Right lobe of liver (tissue), 6 donors: ENCODE results near the gene INPP5A. TPM values are rescaled to one million over a fixed set of nuclear protein-coding genes. Genes with fewer than 3 reads are reported as not detected.

Source experiments
- ATAC-seq, 4 donors: fragments of 200-7000 bp; cut with Tn5 transposase; one replicate each; pipeline ENCODE4 v1.9.1; 2020; ENCODE audit warnings: mild to moderate bottlenecking in 4 of 4, moderate library complexity in 4 of 4
- DNase-seq, 3 donors: peaks; one replicate each; pipeline ENCODE4 v3.0.0-alpha.2; 2020
- H3K27ac ChIP-seq, 3 donors: fragments of 200-600 bp; one replicate each; pipeline ENCODE4 v1.8.0; 2022
- H3K27me3 ChIP-seq, 2 donors: fragments of 200-600 bp; one replicate each; pipeline ENCODE4 v1.8.0; 2022
- H3K36me3 ChIP-seq, 4 donors: fragments of 200-600 bp; sonication (generic) in 1 of 4; one replicate each; pipeline versions ENCODE4 v1.5.1 to v1.8.0; 2017 to 2022; ENCODE audit warnings: control low read depth in 1 of 4
- H3K4me1 ChIP-seq, 4 donors: fragments of 200-600 bp; sonication (generic) in 1 of 4; one replicate each; pipeline versions ENCODE4 v1.5.1 to v1.8.0; 2017 to 2022; ENCODE audit warnings: control low read depth in 1 of 4
- H3K4me3 ChIP-seq, 3 donors: fragments of 200-600 bp; one replicate each; pipeline ENCODE4 v1.8.0; 2022
- H3K9me3 ChIP-seq, 4 donors: fragments of 200-600 bp; sonication (generic) in 1 of 4; one replicate each; pipeline versions ENCODE4 v1.5.1 to v1.8.0; 2017 to 2022; ENCODE audit warnings: control low read depth in 1 of 4
- POLR2A ChIP-seq: fragments of 450-650 bp; IDR thresholded peaks from one replicate; pipeline ENCODE4 v1.6.1; 2017; ENCODE audit warnings: antibody characterized with exemption, mild to moderate bottlenecking
- WGBS: methylation state at CpG from one replicate; pipeline ENCODE4 v1.1.6; 2018; ENCODE audit warnings: low coverage, low lambda C conversion rate; ENCODE audit not compliant: insufficient coverage; ENCODE audit errors: missing lambda C conversion rate; 5-methylcytosine and 5-hydroxymethylcytosine counted together
- intact Hi-C, 2 donors: fragments of 100-400 bp; cut with DNase I; formaldehyde crosslinking; loops; one replicate each; pipeline versions ENCODE4 v1.11.2 to v1.14.1; 2022
- total RNA-seq, 6 experiments: library from RNA; depleted of rRNA in 2 of 6; stranded (reverse); fragments of >200 nt in 2 of 6; fragmentation: NEBNext Ultra II Directional in 3 of 6; extraction: Animal tissue kit (Norgen Biotek cat#: 25700) in 3 of 6; gene quantifications; one replicate each; pipeline versions ENCODE4 v1.1.0 to v1.2.4, GENCODE V29; 2016 to 2023
- TF ChIP-seq, protein P1 (sequence below), 4 donors: fragments of 200-600 bp in 3 of 4; fragments of 450-650 bp in 1 of 4; IDR thresholded peaks; one replicate each; pipeline versions ENCODE4 v1.5.1 to v1.8.0; 2016 to 2022; ENCODE audit warnings: antibody characterized with exemption in 4 of 4, mild to moderate bottlenecking in 2 of 4
- donor health status: DM: no; HTN: yes; CAD: no.
- donor health status: DM: no; HTN: no; CAD: no.
- donor health status: DM: no; HTN: no; CAD: no.
- donor health status: DM: no; HTN: yes; CAD: no.
- donor health status: DM: no; HTN: yes; CAD: no.

INPP5A gene
- total RNA-seq, 6 experiments from 2014 or later = 12.5 to 24.6 (median 16.9) TPM

DNA sequence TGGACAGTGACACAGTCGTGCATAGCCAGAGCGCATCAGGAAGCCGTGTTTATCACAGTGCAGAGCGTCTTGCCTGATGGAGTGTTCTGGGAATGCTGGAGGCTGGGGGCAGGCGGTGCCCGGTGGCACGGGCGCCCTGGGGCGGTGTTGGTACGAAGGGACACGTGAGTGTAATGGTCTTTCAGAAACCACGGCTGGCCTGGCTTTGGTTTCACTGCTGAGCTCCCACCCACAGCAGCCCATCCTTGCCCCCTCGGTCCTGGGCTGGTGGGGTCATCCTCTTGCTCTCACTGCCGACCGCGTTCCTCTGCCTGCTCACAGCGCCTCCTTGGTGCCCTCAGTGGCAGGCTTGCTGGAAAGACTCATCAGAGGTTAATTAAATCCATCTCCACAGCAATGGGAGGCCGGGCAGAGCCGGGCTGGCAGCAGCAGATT, 197.8 kb downstream of the INPP5A start:
- DNase-seq (no peak), ATAC-seq (no peak)
- Histone ChIP-seq H3K36me3 (no peaks in the 10 kb centered on the region), H3K27me3 (no peaks in the 10 kb centered on the region), H3K4me3 (no peak overlapping the region), H3K9me3 (no peaks in the 10 kb centered on the region), H3K27ac (no peak overlapping the region), H3K4me1 (no peaks in the 10 kb centered on the region)
- 71% methylated on average over 4 of the region's 19 CpGs for WGBS
- intact Hi-C loops = no loop called here
- TF ChIP-seq POLR2A = no peak
- TF ChIP-seq, protein P1, sequence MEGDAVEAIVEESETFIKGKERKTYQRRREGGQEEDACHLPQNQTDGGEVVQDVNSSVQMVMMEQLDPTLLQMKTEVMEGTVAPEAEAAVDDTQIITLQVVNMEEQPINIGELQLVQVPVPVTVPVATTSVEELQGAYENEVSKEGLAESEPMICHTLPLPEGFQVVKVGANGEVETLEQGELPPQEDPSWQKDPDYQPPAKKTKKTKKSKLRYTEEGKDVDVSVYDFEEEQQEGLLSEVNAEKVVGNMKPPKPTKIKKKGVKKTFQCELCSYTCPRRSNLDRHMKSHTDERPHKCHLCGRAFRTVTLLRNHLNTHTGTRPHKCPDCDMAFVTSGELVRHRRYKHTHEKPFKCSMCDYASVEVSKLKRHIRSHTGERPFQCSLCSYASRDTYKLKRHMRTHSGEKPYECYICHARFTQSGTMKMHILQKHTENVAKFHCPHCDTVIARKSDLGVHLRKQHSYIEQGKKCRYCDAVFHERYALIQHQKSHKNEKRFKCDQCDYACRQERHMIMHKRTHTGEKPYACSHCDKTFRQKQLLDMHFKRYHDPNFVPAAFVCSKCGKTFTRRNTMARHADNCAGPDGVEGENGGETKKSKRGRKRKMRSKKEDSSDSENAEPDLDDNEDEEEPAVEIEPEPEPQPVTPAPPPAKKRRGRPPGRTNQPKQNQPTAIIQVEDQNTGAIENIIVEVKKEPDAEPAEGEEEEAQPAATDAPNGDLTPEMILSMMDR (IDR thresholded peaks at IDR 0.05) = no peak

DNA sequence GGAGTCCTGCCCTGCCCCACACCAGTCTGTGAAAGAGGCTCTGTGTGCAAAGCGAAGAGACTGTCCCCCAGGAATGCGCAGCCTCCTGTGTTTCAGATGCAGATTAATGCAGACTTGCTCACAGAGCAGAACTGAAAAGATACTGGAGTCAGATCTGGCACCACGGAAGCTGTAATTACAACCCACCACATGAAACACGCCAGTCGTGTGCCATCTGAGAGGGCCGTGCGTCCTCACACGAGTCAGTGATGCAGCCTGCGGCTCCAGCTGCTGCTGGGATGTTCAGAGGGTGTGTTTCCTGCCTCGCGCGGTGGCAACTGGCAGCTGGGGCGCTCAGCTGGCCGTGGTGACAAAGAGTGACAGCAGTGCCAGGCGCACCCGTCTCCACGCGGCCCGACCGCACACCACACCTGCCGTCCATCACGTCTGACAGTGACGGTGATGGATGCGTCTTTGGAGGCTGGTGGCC, 198.4 kb downstream of the INPP5A start:
- no peaks in the 10 kb centered on the region for H3K27me3 ChIP-seq
- H3K36me3 ChIP-seq = no peaks in the 10 kb centered on the region
- TF ChIP-seq POLR2A = no peak
- TF ChIP-seq, protein P1 (IDR thresholded peaks at IDR 0.05) = no peak
- no peak overlapping the region for H3K27ac ChIP-seq
- H3K9me3 ChIP-seq = no peaks in the 10 kb centered on the region
- intact Hi-C loops = no loop called here
- WGBS = no CpG with 5 or more reads among the region's 24 CpGs
- H3K4me1 ChIP-seq = no peaks in the 10 kb centered on the region
- ATAC-seq (no peak), DNase-seq (no peak)
- no peak overlapping the region for H3K4me3 ChIP-seq

DNA sequence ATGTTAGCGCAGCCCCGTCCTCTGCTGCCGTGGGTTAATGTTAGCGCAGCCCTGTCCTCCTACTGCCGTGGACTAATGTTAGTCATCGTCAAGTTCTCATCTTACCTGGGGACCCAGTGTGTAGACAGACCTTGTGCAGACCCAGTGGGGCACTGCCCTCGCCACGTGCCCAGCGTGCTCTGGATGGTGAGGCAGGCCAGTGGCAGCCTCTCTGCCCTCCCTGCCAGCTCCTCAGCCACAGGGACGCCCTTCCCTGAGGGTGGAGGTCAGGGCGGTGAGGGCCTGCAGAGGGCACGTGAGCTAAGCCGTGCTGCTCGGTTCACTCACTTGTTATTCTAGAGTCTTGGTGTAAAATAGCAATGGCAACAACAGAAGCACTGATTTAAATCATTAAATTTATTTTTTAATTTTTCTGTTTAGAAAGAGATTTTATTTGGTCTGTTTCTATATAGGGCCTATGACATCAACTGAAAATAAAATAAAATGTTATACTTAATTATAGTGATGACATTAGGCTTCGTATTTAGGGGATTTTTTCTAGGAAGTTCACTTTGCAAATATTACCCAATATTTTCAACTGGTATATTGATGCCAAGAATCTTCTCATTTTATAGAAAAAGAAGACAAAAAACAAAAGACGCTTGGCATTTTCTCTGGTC, 199.9 kb downstream of the INPP5A start:
- H3K9me3 ChIP-seq = no peaks in the 10 kb centered on the region
- no peaks in the 10 kb centered on the region for H3K27me3 ChIP-seq
- no peak overlapping the region for H3K4me3 ChIP-seq
- TF ChIP-seq, protein P1 (IDR thresholded peaks at IDR 0.05) = no peak
- no peak for TF ChIP-seq POLR2A
- no peak for ATAC-seq
- H3K27ac ChIP-seq = no peak overlapping the region
- 86% methylated on average over 8 of the region's 16 CpGs for WGBS
- H3K4me1 ChIP-seq = no peaks in the 10 kb centered on the region
- no peaks in the 10 kb centered on the region for H3K36me3 ChIP-seq
- DNase-seq = no peak
- intact Hi-C loops = no loop called here

DNA sequence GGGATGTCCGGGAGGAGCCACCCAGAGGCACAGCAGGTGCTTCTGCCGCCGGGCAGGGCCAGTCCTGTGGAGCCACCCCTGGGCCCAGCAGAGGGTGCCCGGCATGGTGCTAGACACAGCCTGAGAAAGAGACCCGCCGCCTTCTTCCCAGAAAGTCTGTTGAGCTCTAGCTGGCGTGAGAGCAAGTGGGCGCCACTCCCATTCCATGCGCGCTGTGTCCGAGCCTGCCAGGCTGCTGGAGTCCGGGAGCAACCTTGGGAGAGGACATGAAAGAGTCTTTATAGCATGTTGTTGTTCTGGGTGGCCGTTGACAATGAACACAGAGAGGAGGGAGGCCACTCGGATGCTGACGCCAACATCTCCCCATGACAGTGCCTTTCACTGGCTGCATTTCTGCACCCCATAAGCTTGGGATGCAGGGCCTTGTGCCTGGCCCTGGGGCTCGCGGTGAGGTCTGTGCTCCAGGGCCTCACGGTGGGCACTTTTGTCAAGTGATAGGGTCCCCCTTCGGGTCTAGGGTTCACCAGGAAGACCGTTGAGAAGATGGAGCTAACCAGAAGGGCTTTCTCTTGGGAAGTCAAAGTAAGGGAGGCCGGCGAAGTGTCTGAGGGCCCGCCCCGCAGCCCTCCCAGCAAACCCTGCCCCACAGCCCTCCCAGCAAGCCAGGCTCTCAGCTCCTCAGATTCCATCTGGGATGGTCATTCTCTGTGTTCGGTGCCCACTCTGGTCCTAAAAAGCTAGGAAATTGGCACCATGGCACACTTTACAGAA, 201.1 kb downstream of the INPP5A start:
- DNase-seq (no peak), ATAC-seq (no peak)
- Histone ChIP-seq H3K27ac (no peak overlapping the region), H3K4me1 (no peaks in the 10 kb centered on the region), H3K9me3 (no peaks in the 10 kb centered on the region), H3K36me3 (no peaks in the 10 kb centered on the region), H3K4me3 (no peak overlapping the region), H3K27me3 (no peaks in the 10 kb centered on the region)
- intact Hi-C loops = no loop called here
- TF ChIP-seq, protein P1 (IDR thresholded peaks at IDR 0.05) = no peak
- TF ChIP-seq POLR2A = no peak
- 100% methylated on average over 4 of the region's 25 CpGs for WGBS
